ENCODE results near the gene CDKN2B-AS1.
"Not testable (repeated sequence)": the region's sequence is repeated elsewhere in the genome, so short reads cannot be mapped to it uniquely, and the experiment has no call there.

CDKN2B-AS1 gene

GRCh38 chr9:22044583-22044982 is 50.0 kb downstream of the CDKN2B-AS1 start:
- DNase-seq (ENCODE audit: low read depth), result peak; percentile 54

GRCh38 chr9:22045423-22045822 is 50.8 kb downstream of the CDKN2B-AS1 start:
- DNase-seq (ENCODE audit: low read depth), result no peak

- DNase-seq (ENCODE audit: low read depth), result no peak
Measured at GRCh38 chr9:22046243-22046885, 51.8 kb downstream of the CDKN2B-AS1 start.

GRCh38 chr9:22047596-22047995 is 53.0 kb downstream of the CDKN2B-AS1 start:
- DNase-seq (ENCODE audit: low read depth), result no peak

- no peak for DNase-seq (ENCODE audit: low read depth)
Measured at GRCh38 chr9:22049411-22049810, 54.8 kb downstream of the CDKN2B-AS1 start.

- DNase-seq (ENCODE audit: low read depth), result no peak
Measured at GRCh38 chr9:22050924-22051323, 56.3 kb downstream of the CDKN2B-AS1 start.

- DNase-seq (ENCODE audit: low read depth), result peak; percentile 71
Measured at GRCh38 chr9:22052376-22052945, 57.9 kb downstream of the CDKN2B-AS1 start.

- DNase-seq (ENCODE audit: low read depth), result no peak
Measured at GRCh38 chr9:22053178-22053577, 58.6 kb downstream of the CDKN2B-AS1 start.

- DNase-seq (ENCODE audit: low read depth), result no peak
Measured at GRCh38 chr9:22054076-22054475, 59.5 kb downstream of the CDKN2B-AS1 start.

- no peak for DNase-seq (ENCODE audit: low read depth)
Measured at GRCh38 chr9:22054529-22054928, 59.9 kb downstream of the CDKN2B-AS1 start.

GRCh38 chr9:22055090-22055489 is 60.5 kb downstream of the CDKN2B-AS1 start:
- no peak for DNase-seq (ENCODE audit: low read depth)

GRCh38 chr9:22056402-22056801 is 61.8 kb downstream of the CDKN2B-AS1 start:
- no peak for DNase-seq (ENCODE audit: low read depth)

- not testable (repeated sequence) for DNase-seq (ENCODE audit: low read depth)
Measured at GRCh38 chr9:22057972-22058371, 63.4 kb downstream of the CDKN2B-AS1 start.

- DNase-seq (ENCODE audit: low read depth), result no peak
Measured at GRCh38 chr9:22060831-22061383, 66.3 kb downstream of the CDKN2B-AS1 start.

- DNase-seq (ENCODE audit: low read depth), result no peak
Measured at GRCh38 chr9:22064957-22065356, 70.4 kb downstream of the CDKN2B-AS1 start.

- DNase-seq (ENCODE audit: low read depth), result no peak
Measured at GRCh38 chr9:22065431-22066200, 71.0 kb downstream of the CDKN2B-AS1 start.

- DNase-seq (ENCODE audit: low read depth), result no peak
Measured at GRCh38 chr9:22067196-22067595, 72.6 kb downstream of the CDKN2B-AS1 start.

- no peak for DNase-seq (ENCODE audit: low read depth)
Measured at GRCh38 chr9:22068369-22068768, 73.8 kb downstream of the CDKN2B-AS1 start.

GRCh38 chr9:22073349-22073748 is 78.8 kb downstream of the CDKN2B-AS1 start:
- no peak for DNase-seq (ENCODE audit: low read depth)

GRCh38 chr9:22078081-22078480 is 83.5 kb downstream of the CDKN2B-AS1 start:
- no peak for DNase-seq (ENCODE audit: low read depth)

- peak; percentile 64 for DNase-seq (ENCODE audit: low read depth)
Measured at GRCh38 chr9:22079873-22080341, 85.3 kb downstream of the CDKN2B-AS1 start.

GRCh38 chr9:22084336-22085035 is 89.9 kb downstream of the CDKN2B-AS1 start:
- peak; percentile 96 for DNase-seq (ENCODE audit: low read depth)
